HPDE6-E6E7 (cell line): ENCODE results near the gene PPP1R9B.
A peak's percentile ranks its signal among the peaks of the same experiment; 100 is the strongest.

Experiments
- DNase-seq: peaks from one replicate; pipeline ENCODE4 v3.0.0; 2011; ENCODE audit warnings: missing footprints; ENCODE audit errors: extremely low spot score

PPP1R9B gene, protein sequence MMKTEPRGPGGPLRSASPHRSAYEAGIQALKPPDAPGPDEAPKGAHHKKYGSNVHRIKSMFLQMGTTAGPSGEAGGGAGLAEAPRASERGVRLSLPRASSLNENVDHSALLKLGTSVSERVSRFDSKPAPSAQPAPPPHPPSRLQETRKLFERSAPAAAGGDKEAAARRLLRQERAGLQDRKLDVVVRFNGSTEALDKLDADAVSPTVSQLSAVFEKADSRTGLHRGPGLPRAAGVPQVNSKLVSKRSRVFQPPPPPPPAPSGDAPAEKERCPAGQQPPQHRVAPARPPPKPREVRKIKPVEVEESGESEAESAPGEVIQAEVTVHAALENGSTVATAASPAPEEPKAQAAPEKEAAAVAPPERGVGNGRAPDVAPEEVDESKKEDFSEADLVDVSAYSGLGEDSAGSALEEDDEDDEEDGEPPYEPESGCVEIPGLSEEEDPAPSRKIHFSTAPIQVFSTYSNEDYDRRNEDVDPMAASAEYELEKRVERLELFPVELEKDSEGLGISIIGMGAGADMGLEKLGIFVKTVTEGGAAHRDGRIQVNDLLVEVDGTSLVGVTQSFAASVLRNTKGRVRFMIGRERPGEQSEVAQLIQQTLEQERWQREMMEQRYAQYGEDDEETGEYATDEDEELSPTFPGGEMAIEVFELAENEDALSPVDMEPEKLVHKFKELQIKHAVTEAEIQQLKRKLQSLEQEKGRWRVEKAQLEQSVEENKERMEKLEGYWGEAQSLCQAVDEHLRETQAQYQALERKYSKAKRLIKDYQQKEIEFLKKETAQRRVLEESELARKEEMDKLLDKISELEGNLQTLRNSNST

GRCh38 chr17:50150354-50151040, at the start of gene PPP1R9B:
Gene PPP1R9B (minus strand): TSS chr17:50150677. CDS start chr17:50150513, 164 bp downstream.
- no peak for DNase-seq

GRCh38 chr17:50199803-50200456, 49.5 kb upstream of the PPP1R9B start:
- DNase-seq, result peak; percentile 97

DNA sequence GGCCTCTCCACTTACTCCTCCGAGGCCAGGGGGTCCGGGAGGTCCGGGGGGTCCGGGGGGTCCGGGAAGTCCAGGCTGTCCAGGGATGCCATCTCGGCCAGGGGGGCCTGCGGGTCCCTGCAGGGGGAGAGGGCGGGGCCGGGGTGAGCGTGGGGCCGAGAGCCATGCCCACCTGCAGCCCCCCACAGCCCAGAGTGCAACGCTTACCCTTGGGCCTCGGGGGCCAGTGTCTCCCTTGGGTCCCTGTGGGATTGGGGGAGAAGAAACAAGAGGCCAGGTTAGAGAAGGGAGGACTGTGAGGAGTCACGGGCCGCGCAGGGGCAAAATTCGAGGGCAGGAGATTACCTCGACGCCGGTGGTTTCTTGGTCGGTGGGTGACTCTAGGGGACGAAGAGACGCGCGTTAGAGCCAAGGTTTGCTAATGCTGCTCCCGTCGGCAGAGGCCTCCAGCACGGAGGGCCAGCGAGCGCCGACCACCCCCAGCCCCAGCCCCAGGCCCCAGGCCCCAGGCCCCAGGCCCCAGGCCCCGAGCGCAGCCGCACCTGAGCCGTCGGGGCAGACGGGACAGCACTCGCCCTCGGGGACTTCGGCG, 48.8 kb upstream of the PPP1R9B start:
- DNase-seq, result no peak

DNA sequence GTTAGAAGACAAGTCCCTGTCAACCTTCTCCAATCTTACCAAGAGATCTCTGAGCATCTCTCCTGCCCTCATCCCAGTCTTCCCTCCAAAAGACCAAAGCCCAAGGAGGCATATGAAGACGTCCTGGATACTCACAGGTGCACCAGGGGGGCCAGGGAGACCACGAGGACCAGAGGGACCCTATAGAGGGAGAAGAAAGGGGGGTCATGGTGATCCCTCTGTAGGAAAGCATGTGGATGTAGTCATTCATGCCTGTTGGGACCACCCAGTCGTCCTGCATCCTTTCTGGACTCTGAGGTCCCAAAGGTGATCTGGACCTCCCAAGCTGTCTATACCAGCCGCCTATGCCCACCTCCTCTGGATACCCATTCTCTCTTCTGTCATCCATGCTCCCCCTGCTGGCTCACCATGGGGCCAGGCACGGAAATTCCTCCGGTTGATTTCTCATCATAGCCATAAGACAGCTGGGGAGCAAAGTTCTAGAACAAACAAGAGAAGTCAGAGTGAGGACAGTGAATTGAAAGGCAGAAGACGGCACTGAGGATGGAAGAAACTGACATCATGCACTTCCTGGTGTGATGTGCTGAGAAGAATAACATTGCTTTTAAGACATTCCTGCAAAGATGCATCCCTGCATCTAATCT, 47.7 kb upstream of the PPP1R9B start:
- DNase-seq, result peak; percentile 71

DNA sequence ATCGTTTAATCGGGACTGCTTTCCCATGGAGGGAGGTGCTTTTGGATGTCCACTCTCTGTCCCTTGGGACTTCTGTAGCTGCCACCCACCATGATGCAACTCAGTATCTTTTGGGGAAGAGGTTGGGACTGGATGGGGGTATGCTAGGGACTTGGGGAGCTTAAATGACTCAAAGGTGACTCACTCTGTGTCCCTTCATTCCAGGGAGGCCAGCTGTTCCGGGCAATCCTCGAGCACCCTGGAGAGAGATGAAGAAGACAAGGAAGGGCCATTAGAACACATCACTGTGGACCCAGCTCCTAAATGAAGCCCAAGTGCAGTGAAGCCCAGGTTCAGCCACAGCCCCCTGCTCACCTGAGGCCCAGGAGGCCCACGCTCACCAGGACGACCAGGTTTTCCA, 46.3 kb upstream of the PPP1R9B start:
- DNase-seq, result no peak

DNA sequence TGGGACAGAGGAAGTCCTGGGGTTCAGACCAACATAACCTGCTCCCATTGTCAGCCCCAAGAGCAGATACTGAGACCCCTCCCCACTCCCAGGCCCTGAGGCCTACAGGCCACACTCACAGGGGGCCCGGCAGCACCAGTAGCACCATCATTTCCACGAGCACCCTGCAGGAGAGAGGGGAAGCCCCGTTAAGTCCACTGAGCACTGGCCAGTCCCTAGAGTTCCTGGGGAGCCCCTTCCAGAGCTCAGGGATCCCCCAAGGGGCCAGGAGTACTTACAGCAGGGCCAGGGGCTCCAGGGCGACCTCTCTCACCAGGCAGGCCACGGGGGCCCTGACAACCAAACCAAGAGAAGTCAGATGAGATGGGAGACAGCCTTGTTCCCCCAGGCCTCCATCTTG, 45.6 kb upstream of the PPP1R9B start:
- no peak for DNase-seq

- DNase-seq, result no peak
These were observed 44.7 kb upstream of the PPP1R9B start for GRCh38 chr17:50194934-50195865.

- DNase-seq, result no peak
These were observed 43.9 kb upstream of the PPP1R9B start for GRCh38 chr17:50194140-50194933.

GRCh38 chr17:50192618-50193291, 42.3 kb upstream of the PPP1R9B start:
- no peak for DNase-seq

DNA sequence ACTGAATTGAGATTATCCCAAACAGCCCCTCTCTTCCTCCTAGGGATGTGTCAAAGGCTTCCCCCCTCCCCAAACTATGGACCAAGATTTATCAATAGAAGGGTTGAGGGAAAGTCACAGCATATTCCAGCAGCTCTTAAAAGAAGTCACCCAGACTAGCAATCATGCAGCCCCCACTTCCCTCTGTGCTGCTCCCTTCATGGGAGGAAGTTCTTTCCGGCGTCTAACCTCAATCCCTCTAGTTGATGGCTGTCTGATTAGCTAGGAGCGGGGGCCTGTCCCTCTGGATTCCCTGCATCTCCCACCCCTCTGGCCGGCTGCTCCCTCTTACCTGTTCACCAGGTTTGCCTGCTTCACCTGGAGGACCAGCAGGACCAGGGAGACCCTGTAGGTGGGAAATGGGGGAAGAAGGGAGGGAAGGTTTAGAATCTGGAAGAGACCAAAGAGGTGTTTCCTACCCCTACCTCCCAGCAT, 41.7 kb upstream of the PPP1R9B start:
- no peak for DNase-seq

GRCh38 chr17:50191359-50192143, 41.1 kb upstream of the PPP1R9B start:
- DNase-seq, result no peak

GRCh38 chr17:50190603-50191358, 40.3 kb upstream of the PPP1R9B start:
- no peak for DNase-seq

DNA sequence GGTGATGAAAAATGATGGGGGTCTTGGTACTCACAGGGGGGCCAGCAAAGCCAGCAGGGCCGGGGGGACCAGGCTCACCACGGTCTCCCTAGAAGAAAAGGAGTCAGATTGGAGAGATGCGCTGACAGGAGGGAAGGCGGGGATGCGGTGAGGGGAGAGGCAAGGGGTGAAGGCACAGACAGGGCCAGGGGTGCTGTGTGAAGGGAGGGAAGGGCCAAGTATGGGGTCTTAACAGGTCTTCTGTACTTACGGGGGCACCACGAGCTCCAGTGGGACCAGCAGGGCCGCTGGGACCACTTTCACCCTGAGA, 39.8 kb upstream of the PPP1R9B start:
- DNase-seq, result no peak

GRCh38 chr17:50189550-50190292, 39.2 kb upstream of the PPP1R9B start:
- DNase-seq, result no peak

GRCh38 chr17:50188921-50189549, 38.6 kb upstream of the PPP1R9B start:
- no peak for DNase-seq

DNA sequence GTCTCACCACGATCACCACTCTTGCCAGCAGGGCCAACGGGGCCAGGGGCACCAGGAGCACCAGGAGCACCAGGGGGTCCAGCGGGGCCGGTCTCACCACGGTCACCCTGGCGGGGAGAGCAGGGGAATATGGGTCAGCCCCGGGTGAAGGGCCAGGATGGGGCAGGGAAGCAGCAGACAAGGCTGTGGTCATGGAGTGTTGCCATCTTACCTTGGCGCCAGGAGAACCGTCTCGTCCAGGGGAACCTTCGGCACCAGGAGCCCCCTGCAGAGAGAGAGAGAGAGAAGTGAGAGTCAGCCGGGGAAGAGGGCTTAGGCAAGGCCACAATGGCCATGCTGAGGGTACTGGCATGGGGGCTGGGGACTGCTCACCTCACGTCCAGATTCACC, 38.0 kb upstream of the PPP1R9B start:
- no peak for DNase-seq
